ENCODE data around the gene C14orf119. TPM values are rescaled to one million over a fixed set of nuclear protein-coding genes. Genes with fewer than 3 reads are reported as not detected.
A peak's percentile ranks its signal among the peaks of the same experiment; 100 is the strongest.
"Not testable (repeated sequence)": the region's sequence is repeated elsewhere in the genome, so short reads cannot be mapped to it uniquely, and the experiment has no call there.

Gene C14orf119
- polyA plus RNA-seq, 4 donors: 43.8 to 67.0 (median 64.8) TPM

- WGBS, 3 donors: 84 to 91% (median 87%) methylated on average over 4 of the region's 4 CpGs
- DNase-seq: no peak
- Histone ChIP-seq H3K4me1 (ENCODE audit: control insufficient read depth in 3 of 3, insufficient read depth in 2 of 3, low read depth in 1 of 3, low read length in 2 of 3) (no peaks in the 10 kb centered on the region), H3K27ac (ENCODE audit: low read depth in 1 of 3, low read length in 2 of 3) (no peak overlapping the region), H3K4me3 (ENCODE audit: low read depth in 1 of 3, low read length in 3 of 3) (no peak overlapping the region), H3K9me3 (ENCODE audit: control insufficient read depth in 2 of 2, insufficient read depth in 1 of 2, low read depth in 1 of 2, low read length in 1 of 2) (peaks cover 0 to 6% of the 10 kb centered on the region in 2 donors), H3K36me3 (ENCODE audit: control insufficient read depth in 3 of 3, insufficient read depth in 2 of 3, low read depth in 1 of 3, low read length in 3 of 3) (no peaks in the 10 kb centered on the region), H3K27me3 (ENCODE audit: control insufficient read depth in 3 of 3, insufficient read depth in 3 of 3, low read length in 3 of 3) (peaks cover 0 to 20% (median 0%) of the 10 kb centered on the region in 3 donors)
- no peak for FAIRE-seq
Observed at GRCh38 chr14:23105348-23105824, 10.1 kb downstream of the C14orf119 start.

- H3K27ac ChIP-seq (ENCODE audit: low read depth in 1 of 3, low read length in 2 of 3): no peak overlapping the region
- H3K4me3 ChIP-seq (ENCODE audit: low read depth in 1 of 3, low read length in 3 of 3): no peak overlapping the region
- H3K36me3 ChIP-seq (ENCODE audit: control insufficient read depth in 3 of 3, insufficient read depth in 2 of 3, low read depth in 1 of 3, low read length in 3 of 3): no peaks in the 10 kb centered on the region
- peaks cover 0 to 6% of the 10 kb centered on the region in 2 donors for H3K9me3 ChIP-seq (ENCODE audit: control insufficient read depth in 2 of 2, insufficient read depth in 1 of 2, low read depth in 1 of 2, low read length in 1 of 2)
- H3K4me1 ChIP-seq (ENCODE audit: control insufficient read depth in 3 of 3, insufficient read depth in 2 of 3, low read depth in 1 of 3, low read length in 2 of 3): no peaks in the 10 kb centered on the region
- H3K27me3 ChIP-seq (ENCODE audit: control insufficient read depth in 3 of 3, insufficient read depth in 3 of 3, low read length in 3 of 3): peaks cover 0 to 26% (median 0%) of the 10 kb centered on the region in 3 donors
- DNase-seq: no peak
- FAIRE-seq: no peak
Observed at GRCh38 chr14:23106747-23107045, 11.4 kb downstream of the C14orf119 start.

GRCh38 chr14:23107620-23108019 is 12.3 kb downstream of the C14orf119 start:
- H3K27ac ChIP-seq (ENCODE audit: low read depth in 1 of 3, low read length in 2 of 3); DNase-seq; FAIRE-seq; H3K9me3 ChIP-seq (ENCODE audit: control insufficient read depth in 2 of 2, insufficient read depth in 1 of 2, low read depth in 1 of 2, low read length in 1 of 2); H3K4me1 ChIP-seq (ENCODE audit: control insufficient read depth in 3 of 3, insufficient read depth in 2 of 3, low read depth in 1 of 3, low read length in 2 of 3); H3K4me3 ChIP-seq (ENCODE audit: low read depth in 1 of 3, low read length in 3 of 3); H3K36me3 ChIP-seq (ENCODE audit: control insufficient read depth in 3 of 3, insufficient read depth in 2 of 3, low read depth in 1 of 3, low read length in 3 of 3): not testable (repeated sequence)
- WGBS, 3 donors: 83 to 97% (median 90%) methylated on average over 1 to 2 of the region's 5 CpGs
- H3K27me3 ChIP-seq (ENCODE audit: control insufficient read depth in 3 of 3, insufficient read depth in 3 of 3, low read length in 3 of 3): peaks cover 0 to 34% (median 4%) of the 10 kb centered on the region in 3 donors

GRCh38 chr14:23108169-23108568 is 12.9 kb downstream of the C14orf119 start:
- not testable (repeated sequence) for H3K9me3 ChIP-seq (ENCODE audit: control insufficient read depth in 2 of 2, insufficient read depth in 1 of 2, low read depth in 1 of 2, low read length in 1 of 2); H3K27ac ChIP-seq (ENCODE audit: low read depth in 1 of 3, low read length in 2 of 3); DNase-seq; H3K36me3 ChIP-seq (ENCODE audit: control insufficient read depth in 3 of 3, insufficient read depth in 2 of 3, low read depth in 1 of 3, low read length in 3 of 3); H3K4me1 ChIP-seq (ENCODE audit: control insufficient read depth in 3 of 3, insufficient read depth in 2 of 3, low read depth in 1 of 3, low read length in 2 of 3); FAIRE-seq; H3K4me3 ChIP-seq (ENCODE audit: low read depth in 1 of 3, low read length in 3 of 3)
- WGBS, 3 donors: 88 to 90% (median 89%) methylated on average over 24 of the region's 24 CpGs
- H3K27me3 ChIP-seq (ENCODE audit: control insufficient read depth in 3 of 3, insufficient read depth in 3 of 3, low read length in 3 of 3): peaks cover 0 to 38% (median 4%) of the 10 kb centered on the region in 3 donors

GRCh38 chr14:23109769-23110168 is 14.5 kb downstream of the C14orf119 start:
- FAIRE-seq: no peak

GRCh38 chr14:23110579-23111365 is 15.5 kb downstream of the C14orf119 start:
- no peak overlapping the region for H3K27ac ChIP-seq (ENCODE audit: low read depth in 1 of 3, low read length in 2 of 3)
- H3K4me3 ChIP-seq (ENCODE audit: low read depth in 1 of 3, low read length in 3 of 3): no peak overlapping the region
- peaks cover 0 to 6% of the 10 kb centered on the region in 2 donors for H3K9me3 ChIP-seq (ENCODE audit: control insufficient read depth in 2 of 2, insufficient read depth in 1 of 2, low read depth in 1 of 2, low read length in 1 of 2)
- DNase-seq: no peak
- no peaks in the 10 kb centered on the region for H3K36me3 ChIP-seq (ENCODE audit: control insufficient read depth in 3 of 3, insufficient read depth in 2 of 3, low read depth in 1 of 3, low read length in 3 of 3)
- WGBS, 3 donors: 32 to 61% (median 61%) methylated on average over 4 to 5 of the region's 5 CpGs
- peaks cover 0 to 27% (median 4%) of the 10 kb centered on the region in 3 donors for H3K27me3 ChIP-seq (ENCODE audit: control insufficient read depth in 3 of 3, insufficient read depth in 3 of 3, low read length in 3 of 3)
- H3K4me1 ChIP-seq (ENCODE audit: control insufficient read depth in 3 of 3, insufficient read depth in 2 of 3, low read depth in 1 of 3, low read length in 2 of 3): peaks cover 0 to 4% (median 0%) of the 10 kb centered on the region in 3 donors
- FAIRE-seq: no peak

More at GRCh38 chr14:23109769-23110168, 14.5 kb downstream of the C14orf119 start:
- H3K4me3 ChIP-seq (ENCODE audit: low read depth in 1 of 3, low read length in 3 of 3): no peak overlapping the region
- WGBS, 3 donors: 84 to 97% (median 93%) methylated on average over 1 of the region's 1 CpG
- H3K27me3 ChIP-seq (ENCODE audit: control insufficient read depth in 3 of 3, insufficient read depth in 3 of 3, low read length in 3 of 3): peaks cover 0 to 27% (median 4%) of the 10 kb centered on the region in 3 donors
- DNase-seq: no peak
- H3K27ac ChIP-seq (ENCODE audit: low read depth in 1 of 3, low read length in 2 of 3): no peak overlapping the region
- no peaks in the 10 kb centered on the region for H3K36me3 ChIP-seq (ENCODE audit: control insufficient read depth in 3 of 3, insufficient read depth in 2 of 3, low read depth in 1 of 3, low read length in 3 of 3)
- peaks cover 0 to 6% of the 10 kb centered on the region in 2 donors for H3K9me3 ChIP-seq (ENCODE audit: control insufficient read depth in 2 of 2, insufficient read depth in 1 of 2, low read depth in 1 of 2, low read length in 1 of 2)
- H3K4me1 ChIP-seq (ENCODE audit: control insufficient read depth in 3 of 3, insufficient read depth in 2 of 3, low read depth in 1 of 3, low read length in 2 of 3): peaks cover 0 to 4% (median 0%) of the 10 kb centered on the region in 3 donors

GRCh38 chr14:23112359-23113178 is 17.3 kb downstream of the C14orf119 start:
- Histone ChIP-seq H3K4me1 (ENCODE audit: control insufficient read depth in 3 of 3, insufficient read depth in 2 of 3, low read depth in 1 of 3, low read length in 2 of 3) (peaks cover 0 to 4% (median 0%) of the 10 kb centered on the region in 3 donors), H3K4me3 (ENCODE audit: low read depth in 1 of 3, low read length in 3 of 3) (no peak overlapping the region), H3K9me3 (ENCODE audit: control insufficient read depth in 2 of 2, insufficient read depth in 1 of 2, low read depth in 1 of 2, low read length in 1 of 2) (peaks cover 0 to 6% of the 10 kb centered on the region in 2 donors), H3K36me3 (ENCODE audit: control insufficient read depth in 3 of 3, insufficient read depth in 2 of 3, low read depth in 1 of 3, low read length in 3 of 3) (no peaks in the 10 kb centered on the region), H3K27me3 (ENCODE audit: control insufficient read depth in 3 of 3, insufficient read depth in 3 of 3, low read length in 3 of 3) (peaks cover 0 to 32% (median 4%) of the 10 kb centered on the region in 3 donors), H3K27ac (ENCODE audit: low read depth in 1 of 3, low read length in 2 of 3) (no peak overlapping the region)
- 15 to 46% (median 20%) methylated on average over 12 of the region's 12 CpGs for WGBS, 3 donors
- peak in 1 of 2 donors; percentile 22 for DNase-seq
- no peak for FAIRE-seq

GRCh38 chr14:23113431-23114119 is 18.3 kb downstream of the C14orf119 start:
- Histone ChIP-seq H3K36me3 (ENCODE audit: control insufficient read depth in 3 of 3, insufficient read depth in 2 of 3, low read depth in 1 of 3, low read length in 3 of 3) (no peaks in the 10 kb centered on the region), H3K27me3 (ENCODE audit: control insufficient read depth in 3 of 3, insufficient read depth in 3 of 3, low read length in 3 of 3) (peaks cover 0 to 32% (median 4%) of the 10 kb centered on the region in 3 donors), H3K9me3 (ENCODE audit: control insufficient read depth in 2 of 2, insufficient read depth in 1 of 2, low read depth in 1 of 2, low read length in 1 of 2) (peaks cover 0 to under 1% of the 10 kb centered on the region in 2 donors), H3K4me3 (ENCODE audit: low read depth in 1 of 3, low read length in 3 of 3) (no peak overlapping the region), H3K27ac (ENCODE audit: low read depth in 1 of 3, low read length in 2 of 3) (no peak overlapping the region), H3K4me1 (ENCODE audit: control insufficient read depth in 3 of 3, insufficient read depth in 2 of 3, low read depth in 1 of 3, low read length in 2 of 3) (peaks cover 0 to 4% (median 0%) of the 10 kb centered on the region in 3 donors)
- FAIRE-seq: no peak
- 57 to 73% (median 68%) methylated on average over 8 to 10 of the region's 10 CpGs for WGBS, 3 donors
- no peak for DNase-seq
